Activated gamma-delta T cell (primary cell): ENCODE measurements around the gene RNH1.

Experiments
- DNase-seq: peaks from one replicate; lab custom pipeline; 2025; lab: John Stamatoyannopoulos, UW

The RNH1 gene

DNA sequence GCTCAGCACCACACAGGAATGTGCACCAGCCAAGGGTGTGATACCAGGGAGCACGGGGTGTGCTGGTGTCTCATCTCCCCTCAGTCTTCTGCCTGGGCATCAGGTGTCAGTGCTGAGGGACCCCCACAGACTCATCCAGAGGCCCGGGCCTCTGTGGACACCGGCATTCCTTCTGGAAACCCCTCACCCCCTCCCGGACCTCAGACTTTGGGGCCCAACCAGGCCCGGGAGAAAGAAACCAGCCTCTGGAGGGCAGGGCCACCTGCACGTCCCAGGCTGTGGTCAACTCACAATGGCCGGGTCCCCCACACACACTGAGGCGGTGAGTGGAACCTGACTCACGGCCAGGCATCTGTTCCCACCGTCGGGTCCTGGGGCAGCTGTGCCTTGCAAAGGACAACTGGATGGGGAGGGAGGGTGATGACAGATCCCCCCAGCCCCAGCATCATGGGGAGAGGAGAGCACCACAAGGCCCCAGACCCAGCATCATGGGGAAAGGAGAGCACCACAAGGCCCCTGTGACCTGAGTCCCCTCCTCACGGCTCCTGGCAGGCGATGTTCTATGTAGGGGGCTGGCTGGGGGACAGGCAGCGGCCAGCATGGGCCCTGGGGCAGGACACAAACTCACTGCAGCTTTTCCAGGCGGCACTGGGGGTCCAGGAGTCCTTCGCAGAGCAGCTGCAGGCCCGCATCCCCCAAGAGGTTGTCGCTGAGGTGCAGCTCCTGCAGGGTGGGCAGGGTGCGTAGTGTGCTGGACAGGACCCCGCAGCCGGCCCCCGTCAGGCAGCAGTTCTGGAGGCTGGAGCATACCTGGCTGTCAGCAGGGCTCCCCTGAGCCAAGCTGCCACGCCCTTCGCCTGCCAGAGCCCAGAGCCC, 7.6 kb downstream of the RNH1 start:
- DNase-seq = no peak

DNA sequence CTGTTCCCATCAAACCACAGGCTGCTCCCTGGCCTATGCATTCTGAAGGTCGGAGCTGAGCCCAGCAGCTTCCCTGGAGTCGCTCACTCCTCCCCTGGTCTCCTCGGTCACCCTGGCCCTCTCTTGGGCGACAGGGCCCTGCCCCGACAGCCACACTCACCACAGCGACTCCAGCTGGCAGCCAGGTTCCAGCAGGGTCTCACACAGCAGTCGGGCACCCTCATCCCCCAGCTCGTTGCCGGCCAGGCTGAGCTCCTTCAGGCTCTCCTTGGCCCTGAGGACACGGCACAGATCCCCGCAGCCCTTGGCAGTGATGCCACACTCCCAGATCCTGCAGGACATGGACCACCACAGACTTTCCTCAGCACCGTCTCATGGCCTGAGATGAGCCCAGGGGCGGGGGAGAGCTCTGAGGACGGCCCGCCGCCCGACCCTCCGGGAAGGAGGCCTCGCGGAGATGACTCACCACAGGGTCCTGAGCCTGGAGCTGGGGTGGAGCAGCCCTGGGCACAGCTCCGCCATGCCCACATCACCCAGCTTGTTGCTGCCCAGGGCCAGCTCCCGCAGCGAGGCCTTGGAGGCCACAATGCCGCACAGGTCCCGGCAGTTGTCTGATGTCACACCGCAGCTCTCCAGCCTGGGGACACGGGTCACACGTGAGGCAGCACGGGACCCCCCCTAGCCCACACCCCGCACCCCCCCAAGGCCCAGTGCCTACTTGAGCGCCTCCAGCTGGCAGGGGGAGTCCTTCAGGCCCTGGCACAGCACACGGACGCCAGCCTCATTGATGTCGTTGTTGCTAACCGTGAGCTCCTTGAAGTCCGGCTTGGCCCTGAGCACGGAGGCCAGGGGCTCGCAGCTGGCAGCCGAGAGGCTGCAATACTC, 8.5 kb downstream of the RNH1 start:
- no peak for DNase-seq

DNA sequence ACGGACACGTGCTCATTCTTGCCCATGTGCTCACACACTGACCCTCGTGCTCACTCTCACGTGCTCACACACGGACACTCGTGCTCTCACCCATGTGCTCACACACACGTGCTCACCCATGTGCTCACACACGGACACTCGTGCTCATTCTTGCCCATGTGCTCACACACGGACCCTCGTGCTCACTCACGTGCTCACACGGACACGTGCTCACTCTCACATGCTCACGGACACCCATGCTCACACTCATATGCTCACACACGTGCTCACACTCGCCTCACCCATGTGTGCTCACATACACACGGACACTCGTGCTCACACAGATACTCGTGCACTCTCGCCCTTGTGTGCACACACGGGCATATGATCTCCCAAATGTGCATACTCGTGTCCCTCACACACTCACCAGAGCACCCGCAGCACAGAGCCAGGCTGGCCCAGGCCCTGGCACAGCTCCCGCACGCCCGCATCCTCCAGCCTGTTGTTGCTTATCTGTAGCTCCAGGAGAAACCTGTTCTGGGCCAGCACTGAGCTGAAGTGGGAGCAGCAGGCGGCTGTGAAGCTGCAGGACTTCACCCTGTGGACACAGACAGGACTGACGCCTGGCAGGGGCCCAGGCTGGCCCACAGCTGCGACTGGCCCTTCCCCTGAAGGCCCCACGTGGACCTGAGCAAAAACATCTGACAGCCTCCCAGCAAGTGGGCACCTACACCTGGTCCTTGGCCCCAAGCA, 9.3 kb downstream of the RNH1 start:
- DNase-seq = no peak

DNA sequence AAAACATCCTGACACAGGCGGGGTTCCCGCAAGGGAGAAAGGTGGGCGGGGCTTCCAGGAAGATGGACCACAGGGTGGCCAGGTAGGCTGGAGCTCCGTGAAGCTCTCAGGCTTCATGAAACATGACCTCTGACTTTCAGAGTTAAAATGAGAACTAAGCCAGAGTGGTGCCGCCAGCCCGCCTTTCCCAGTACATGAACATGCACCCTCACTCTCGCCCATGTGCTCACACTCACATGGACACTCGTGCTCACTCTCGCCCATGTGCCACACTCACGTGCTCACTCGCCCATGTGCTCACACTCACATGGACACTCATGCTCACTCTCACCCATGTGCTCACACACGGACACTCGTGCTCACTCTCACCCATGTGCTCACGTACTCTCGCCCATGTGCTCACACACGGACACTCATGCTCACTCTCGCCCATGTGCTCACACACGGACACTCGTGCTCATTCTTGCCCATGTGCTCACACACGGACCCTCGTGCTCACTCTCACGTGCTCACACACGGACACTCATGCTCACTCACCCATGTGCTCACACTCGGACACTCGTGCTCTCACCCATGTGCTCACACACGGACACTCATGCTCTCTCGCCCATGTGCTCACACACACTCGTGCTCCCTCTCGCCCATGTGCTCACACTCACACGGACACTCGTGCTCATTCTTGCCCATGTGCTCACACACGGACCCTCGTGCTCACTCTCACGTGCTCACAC, 10.0 kb downstream of the RNH1 start:
- DNase-seq = no peak

DNA sequence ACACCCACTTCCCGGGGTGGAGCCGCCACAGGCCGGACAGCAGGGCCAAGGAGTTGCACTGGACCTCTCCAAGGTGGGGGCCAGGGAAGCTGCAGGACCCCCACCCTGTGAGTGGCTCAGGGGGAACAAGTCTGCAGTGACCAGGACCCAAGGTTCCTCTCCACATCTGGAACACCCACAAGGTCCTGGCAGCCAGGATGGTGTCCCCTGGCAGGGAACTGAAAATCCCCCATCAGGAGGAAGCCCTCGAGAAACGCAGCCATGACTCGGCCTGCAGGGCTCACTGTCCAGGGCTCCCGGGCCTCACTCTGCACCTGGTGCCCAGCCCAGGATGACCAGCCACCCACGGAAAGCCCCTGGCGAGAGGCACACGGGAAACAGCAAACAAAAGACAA, 11.5 kb downstream of the RNH1 start:
- DNase-seq = no peak

DNA sequence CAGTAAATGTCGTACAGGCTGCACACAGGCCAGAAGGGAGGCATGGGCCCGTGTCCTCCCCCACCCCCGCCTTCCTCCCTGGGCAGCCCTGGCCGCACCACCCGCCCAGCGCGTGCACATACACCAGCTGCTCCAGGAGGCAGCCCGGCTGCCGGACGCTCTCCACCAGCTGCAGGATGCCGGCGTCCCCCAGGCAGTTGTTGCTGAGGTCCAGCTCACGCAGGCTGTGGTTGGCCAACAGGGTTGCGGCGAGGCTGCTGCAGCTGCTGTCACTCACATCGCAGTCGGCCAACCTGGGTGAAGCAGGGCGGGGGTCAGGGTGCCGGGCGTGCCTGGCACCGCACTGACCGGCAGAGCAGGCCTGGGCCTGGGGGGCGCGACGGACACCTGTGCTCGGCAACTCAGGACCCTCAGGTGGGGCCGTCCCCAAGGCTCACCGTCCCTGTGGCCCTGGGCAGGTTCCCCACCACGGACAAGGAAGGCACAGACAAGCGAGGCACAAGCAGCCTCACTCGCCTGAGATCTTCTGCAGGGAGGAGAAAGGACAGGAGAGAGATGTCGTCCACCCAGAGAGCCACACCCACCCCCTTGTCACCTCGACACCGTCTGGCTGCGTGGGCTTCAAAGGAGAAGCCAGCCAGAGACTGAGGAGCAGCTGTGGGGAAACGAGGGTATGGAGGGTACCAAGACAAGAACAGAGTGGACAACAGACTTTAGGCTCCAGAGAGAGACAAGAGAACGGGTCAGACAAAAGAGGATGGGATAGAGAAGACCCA, 12.1 kb downstream of the RNH1 start:
- DNase-seq = no peak

DNA sequence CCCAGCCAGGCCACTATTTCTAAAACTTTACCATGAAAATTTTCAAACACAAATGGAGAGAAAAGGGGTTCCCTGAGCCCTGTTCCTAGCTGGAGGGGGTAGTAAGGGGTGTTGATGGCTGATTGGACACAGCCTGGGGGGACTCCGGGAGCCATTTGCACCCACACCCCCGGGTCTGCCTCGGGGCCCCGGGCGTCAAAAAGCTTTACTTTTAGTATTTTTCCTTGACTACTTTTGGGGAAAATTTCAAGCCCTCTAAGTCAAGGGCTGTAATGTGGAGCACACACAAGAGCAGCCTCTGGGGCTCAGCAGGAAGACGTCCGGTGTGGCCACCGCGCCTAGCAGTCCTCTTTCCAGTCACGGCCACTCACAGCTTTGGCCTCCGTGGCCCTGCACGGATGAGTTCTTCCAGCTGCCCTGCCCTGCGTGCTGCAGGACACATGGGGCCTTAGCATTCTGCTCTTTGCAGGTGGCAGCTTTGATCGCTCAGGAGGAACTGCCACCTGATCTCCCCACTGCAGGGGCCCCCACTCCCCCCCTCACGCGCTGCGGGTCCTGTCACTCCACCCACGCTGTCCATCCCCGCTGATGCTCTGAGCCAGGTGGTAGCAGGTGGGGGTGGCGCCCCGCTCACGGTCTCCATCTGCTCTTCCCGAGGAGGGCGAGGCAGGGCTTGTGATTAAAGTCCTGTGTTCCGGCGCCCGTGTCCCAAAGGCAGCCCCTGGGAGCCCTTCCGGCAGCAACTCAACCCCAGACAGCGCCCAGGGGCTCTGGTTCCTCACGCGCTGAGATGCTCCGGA, 14.4 kb downstream of the RNH1 start:
- DNase-seq = no peak

DNA sequence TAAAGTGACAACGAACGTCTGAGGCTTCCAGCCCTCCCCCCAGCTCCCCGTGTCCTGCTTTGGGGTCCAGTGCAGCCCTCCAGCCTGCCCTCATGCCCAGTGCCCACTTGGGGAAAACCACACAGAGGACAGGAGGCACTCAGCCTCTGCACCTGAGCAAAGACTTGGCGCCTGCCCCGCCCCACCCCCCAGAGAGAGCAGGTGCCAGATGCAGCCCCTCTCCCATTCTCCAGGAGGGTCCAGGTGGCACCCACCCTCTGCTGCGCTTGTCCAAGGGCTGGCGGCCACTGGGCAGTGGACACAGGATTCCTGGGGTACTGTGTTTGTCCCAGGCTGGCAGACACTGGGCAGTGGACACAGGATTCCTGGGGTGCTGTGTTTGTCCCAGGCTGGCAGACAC, 15.7 kb downstream of the RNH1 start:
- no peak for DNase-seq

DNA sequence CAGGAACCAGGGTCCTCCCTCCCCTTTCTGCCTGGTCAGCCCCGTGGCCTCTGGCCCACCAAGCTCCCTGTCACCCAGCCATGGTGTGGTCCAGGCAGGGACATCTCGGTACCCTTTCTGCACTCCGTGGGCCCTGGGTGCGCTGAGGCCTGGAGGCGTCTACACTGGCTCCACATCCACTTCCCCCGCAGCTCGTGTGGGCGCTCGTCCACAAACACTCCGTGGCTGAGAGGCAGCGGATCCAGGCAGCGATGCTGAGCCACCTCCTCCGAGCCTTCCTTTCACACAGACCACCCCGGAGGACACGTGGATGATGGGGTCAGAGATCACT, 16.1 kb downstream of the RNH1 start:
- no peak for DNase-seq

DNA sequence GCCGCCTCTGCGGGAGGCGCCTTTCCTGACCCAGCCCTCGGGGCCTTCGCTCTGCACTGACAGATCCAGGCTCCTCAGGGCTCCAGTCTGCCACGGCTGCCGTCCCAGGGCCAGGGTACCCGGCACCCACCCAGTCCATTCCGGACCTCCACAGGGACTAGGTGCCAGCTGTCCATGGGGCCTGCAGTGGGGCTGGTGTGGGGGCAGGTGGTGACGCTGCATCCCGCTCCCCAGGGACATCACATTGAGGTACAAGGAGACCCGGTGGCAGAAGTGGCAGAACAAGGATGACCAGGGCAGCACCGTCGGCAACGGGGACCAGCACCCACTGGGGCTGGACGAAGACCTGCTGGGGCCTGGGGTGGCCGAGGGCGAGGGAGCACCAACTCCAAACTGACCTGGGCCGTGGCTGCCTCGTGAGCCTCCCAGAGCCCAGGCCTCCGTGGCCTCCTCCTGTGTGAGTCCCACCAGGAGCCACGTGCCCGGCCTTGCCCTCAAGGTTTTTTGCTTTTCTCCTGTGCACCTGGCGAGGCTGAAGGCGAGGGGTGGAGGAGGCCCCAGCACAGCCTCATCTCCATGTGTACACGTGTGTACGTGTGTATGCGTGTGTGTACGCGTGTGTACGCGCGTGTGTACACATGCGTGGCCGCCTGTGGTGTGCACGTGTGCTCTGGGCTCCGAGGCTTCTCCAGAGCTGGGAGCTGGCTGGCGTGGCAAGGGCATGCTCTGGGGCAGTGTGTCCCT, 16.7 kb downstream of the RNH1 start:
- DNase-seq = no peak

DNA sequence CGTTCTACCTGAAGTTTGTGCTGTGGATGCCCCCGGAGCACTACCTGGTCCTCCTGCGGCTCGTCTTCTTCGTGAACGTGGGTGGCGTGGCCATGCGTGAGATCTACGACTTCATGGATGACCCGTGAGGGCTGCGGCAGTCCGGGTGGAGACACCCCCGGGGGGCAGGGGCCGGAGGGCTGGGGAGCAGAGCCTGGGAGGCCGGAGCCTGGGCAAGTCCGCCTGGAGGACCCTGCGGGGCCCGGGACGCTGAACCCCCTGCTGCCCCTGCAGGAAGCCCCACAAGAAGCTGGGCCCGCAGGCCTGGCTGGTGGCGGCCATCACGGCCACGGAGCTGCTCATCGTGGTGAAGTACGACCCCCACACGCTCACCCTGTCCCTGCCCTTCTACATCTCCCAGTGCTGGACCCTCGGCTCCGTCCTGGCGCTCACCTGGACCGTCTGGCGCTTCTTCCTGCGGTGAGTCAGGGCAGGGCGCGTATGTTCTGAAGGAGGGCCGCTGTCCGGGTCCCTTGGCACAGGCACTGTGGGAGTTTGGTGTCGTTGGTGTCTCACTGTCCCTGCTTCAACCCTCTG, 17.3 kb downstream of the RNH1 start:
- DNase-seq = no peak

DNA sequence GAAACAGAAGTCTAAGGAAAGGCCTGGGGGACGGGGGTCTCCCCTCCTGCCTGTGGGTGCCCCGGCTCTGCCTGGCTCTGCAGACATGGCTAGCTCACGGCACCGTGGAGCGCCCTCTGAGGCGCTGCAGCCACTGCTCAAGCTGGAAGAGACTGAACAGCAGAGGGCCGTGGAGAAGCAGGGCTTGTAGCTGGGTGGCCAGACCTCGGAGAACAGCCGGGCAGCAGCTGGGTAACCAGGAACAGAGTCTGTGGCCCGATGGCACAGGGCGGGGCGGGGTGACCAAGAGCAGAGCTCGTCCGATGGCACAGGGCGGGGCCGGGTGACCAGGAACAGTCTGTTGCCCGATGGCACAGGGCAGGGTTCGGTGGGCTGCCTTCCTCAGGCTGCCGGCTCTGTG, 18.1 kb downstream of the RNH1 start:
- no peak for DNase-seq

DNA sequence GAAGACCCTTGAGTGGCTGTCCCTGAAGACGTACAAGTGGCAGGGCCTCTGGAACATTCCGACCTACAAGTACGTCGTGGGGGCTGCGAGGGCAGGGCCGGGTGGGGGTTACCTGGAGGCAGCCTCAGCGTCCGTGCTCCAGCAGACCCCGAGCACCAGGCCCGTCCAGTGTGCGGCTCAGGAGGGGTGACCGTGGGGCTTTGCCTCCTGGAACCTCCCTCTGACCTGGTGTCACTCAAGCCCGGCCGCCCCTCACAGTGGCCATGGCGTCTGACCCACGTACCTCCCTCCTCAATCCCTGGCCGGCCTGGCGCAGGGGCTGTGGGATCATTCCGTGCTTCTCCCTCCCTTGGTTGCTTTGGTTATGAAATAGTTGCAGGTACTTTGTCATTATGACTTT, 18.5 kb downstream of the RNH1 start:
- no peak for DNase-seq

DNA sequence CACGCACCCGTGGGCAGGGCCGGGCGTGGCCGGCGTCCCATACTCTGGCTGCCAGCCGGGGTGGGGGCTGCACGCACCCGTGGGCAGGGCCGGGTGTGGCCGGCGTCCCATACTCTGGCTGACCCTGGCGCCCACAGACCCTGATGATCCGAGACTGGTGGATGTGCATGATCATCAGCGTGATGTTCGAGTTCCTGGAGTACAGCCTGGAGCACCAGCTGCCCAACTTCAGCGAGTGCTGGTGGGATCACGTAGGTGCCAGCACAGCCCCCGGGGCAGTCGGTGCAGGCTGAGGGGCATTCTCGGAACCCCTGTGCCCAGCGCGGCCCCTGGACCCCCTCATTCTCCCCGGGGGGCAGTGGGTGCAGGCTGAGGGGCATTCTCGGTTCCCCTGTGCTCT, 19.0 kb downstream of the RNH1 start:
- DNase-seq = no peak

DNA sequence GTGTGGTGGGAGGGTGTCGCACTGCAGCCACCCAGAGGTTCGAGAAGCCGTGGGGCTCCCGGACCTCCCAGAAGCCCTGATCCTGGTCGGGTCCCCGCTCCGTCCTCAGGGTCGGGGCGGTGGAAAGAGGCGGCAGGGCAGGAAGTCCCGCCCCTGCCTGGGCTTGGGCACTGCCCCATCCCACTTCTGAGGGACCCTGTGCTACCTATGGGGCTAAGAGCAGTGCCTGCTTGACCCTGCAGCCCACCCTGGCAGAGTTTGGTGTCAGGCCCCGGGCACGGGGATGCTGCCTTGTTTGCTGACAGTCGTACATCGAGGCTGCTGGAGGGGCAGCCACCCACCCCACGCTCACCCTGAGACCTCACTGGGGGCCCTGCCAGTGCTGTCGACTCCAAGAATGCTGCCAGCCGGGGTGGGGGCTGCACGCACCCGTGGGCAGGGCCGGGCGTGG, 19.4 kb downstream of the RNH1 start:
- no peak for DNase-seq

DNA sequence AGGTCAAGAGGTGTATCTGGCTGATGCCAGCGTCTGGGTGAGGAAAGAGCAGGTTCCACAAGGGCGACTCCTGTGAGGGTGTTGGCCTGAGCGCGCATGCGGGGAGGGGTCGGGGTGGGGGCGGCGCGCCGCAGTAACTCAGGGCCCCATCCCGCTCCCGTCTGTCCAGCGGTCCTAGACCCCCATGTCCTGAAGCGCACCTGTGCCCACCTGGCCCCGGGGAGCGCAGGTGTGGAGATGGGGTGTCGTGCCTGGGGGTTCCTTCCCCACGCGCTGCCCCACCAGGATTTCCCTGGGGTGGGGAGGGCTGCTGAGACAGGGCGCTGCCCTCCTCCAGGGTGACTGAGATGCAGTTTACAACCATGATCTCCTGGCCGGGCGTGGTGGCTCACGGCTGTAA, 20.9 kb downstream of the RNH1 start:
- no peak for DNase-seq

DNA sequence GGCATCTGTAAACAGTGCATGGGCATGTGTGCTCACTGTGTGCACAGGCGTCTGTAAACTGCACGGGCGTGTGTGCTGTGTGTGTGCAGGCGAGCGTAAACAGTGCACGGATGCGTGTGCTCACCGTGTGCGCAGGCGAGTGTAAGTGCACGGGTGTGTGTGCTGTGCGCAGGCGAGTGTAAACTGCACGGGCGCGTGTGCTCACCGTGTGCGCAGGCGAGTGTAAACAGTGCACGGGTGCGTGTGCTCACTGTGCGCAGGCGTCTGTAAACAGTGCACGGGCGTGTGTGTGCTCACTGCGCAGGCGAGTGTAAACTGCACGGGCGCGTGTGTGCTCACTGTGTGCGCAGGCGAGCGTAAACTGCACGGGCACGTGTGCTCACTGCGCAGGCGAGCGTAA, 22.4 kb downstream of the RNH1 start:
- no peak for DNase-seq

DNA sequence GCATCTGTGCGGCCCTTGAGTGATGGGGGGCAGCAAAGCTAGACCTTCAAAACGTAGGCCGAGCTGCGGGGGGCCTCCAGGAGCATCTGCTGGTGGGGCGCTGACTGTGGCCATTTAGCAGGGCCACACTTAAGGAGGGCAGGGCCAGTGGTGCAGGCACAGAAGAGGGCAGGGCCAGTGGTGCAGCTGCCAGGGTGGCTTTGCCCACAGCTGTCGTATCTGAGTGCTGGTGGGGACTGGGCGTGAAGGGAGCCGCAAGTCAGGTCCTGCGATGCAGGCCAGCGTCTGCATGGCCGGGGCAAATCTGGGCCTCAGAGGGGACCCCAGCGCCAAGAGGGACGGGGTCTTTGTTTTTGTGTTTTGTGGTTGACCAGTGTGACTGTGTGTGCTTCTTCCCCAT, 27.7 kb downstream of the RNH1 start:
- DNase-seq = no peak

DNA sequence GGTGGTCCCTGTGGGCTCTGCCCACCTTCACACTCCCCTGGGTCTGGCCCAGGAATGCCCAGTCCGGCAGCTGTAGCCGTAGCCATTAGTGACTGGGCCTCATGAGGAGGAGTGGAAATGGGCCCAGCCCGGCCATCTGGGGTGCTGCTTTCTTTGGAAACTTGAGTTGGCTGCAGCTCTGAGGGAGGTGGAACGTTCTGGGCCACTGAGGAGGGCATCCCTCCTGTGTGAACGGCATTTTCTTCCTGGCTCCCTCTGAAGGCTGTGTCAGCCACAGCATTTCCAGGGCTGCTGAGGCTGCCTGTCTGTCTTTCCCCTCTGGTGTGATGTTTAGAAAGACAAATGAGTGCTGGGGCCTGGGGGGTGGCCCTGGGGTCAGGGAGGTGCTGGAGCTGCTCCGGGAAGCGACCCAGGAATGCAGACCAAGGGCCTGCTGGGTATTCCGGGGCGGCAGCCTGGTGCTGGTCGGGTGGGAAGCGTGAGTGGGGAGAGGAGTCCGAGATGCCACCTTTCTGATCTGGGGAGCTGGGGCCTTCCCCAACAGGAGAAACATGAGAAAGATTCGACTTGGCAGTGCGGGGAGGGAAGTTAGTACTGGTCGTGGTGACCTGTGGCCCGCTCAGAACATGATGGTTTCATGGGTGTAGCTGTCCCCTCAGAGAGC, 29.9 kb downstream of the RNH1 start:
- DNase-seq = no peak
